Subcutaneous adipose tissue (tissue), 4 donors: ENCODE measurements around the gene WWOX. TPM values are rescaled to one million over a fixed set of nuclear protein-coding genes. Genes with fewer than 3 reads are reported as not detected.

Source experiments
- total RNA-seq, 4 donors: library from RNA; depleted of rRNA; stranded (reverse); fragments of >200 nt; gene quantifications; one replicate each; pipeline ENCODE4 v1.1.0, GENCODE V29; 2016
- TF ChIP-seq, protein P1 (sequence below): fragments of 450-650 bp; IDR thresholded peaks from one replicate; pipeline ENCODE4 v1.5.1; 2016; ENCODE audit warnings: low read depth, mild to moderate bottlenecking, control low read depth, antibody characterized with exemption, moderate library complexity

Gene WWOX
- total RNA-seq, 4 donors from 2014 or later = 31.4 to 67.8 (median 46.0) TPM

GRCh38 chr16:78571434-78571833, 472.0 kb downstream of the WWOX start:
- TF ChIP-seq, protein P1, sequence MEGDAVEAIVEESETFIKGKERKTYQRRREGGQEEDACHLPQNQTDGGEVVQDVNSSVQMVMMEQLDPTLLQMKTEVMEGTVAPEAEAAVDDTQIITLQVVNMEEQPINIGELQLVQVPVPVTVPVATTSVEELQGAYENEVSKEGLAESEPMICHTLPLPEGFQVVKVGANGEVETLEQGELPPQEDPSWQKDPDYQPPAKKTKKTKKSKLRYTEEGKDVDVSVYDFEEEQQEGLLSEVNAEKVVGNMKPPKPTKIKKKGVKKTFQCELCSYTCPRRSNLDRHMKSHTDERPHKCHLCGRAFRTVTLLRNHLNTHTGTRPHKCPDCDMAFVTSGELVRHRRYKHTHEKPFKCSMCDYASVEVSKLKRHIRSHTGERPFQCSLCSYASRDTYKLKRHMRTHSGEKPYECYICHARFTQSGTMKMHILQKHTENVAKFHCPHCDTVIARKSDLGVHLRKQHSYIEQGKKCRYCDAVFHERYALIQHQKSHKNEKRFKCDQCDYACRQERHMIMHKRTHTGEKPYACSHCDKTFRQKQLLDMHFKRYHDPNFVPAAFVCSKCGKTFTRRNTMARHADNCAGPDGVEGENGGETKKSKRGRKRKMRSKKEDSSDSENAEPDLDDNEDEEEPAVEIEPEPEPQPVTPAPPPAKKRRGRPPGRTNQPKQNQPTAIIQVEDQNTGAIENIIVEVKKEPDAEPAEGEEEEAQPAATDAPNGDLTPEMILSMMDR = no peak

DNA sequence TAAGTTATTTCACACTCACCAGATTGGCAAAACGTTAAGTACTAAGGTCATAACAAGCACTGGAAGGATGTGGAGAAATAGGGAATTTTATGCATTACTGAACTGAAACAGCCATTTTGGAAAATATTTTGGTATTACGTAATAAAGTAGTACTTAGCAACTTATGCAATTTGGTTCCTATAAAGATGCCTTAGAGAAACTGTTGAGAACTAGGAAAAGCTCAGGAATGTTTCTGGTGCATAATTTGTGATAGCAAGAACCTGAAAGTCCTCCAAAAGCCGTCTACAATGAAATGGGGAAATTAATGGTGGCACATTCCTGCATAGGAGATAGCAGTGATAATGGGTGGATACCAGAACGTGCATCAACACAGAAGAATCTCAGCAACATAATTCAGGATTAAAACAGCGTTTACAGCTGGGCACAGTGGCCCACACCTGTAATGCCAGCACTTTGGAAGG, 472.5 kb downstream of the WWOX start:
- TF ChIP-seq, protein P1 = no peak

DNA sequence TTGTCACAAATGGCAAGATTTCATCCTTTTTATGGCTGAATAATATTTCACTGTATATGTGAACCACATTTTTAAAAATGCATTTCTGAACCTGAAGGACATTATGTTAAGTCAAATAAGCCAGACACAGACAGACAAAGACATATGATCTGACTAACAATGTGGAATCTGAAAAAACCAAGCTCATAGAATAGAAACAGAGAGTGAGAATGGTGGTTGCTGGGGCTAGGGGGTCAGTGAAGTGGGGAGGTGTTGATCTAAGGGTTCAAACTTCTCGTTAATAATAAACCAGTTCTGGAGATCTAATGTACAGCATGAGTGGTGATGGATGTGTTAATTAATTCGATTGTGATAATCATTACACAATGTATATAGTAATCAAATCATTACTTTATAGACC, 475.1 kb downstream of the WWOX start:
- TF ChIP-seq, protein P1 = no peak

GRCh38 chr16:78576941-78577340, 477.5 kb downstream of the WWOX start:
- TF ChIP-seq, protein P1 = no peak

GRCh38 chr16:78577630-78578029, 478.2 kb downstream of the WWOX start:
- TF ChIP-seq, protein P1 = no peak

DNA sequence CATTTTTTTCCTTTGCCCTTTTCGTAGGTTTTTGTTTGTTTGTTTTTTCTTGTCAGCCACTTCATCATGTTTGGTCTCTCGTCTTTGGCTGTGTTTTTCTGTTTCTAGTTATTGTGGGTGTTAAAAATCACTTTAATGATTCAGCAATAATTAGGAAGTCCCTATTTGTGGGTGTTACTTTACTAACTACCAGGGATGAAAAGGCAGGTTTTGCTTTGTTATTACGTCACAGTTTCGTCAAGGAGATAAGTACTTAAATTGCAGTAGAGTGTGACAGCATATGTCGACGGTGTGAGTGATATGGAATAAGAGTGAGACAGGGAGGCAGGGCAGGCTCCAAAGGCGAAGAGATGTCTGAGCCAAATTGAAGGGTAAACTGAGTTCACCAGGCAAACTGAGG, 479.6 kb downstream of the WWOX start:
- TF ChIP-seq, protein P1 = no peak

DNA sequence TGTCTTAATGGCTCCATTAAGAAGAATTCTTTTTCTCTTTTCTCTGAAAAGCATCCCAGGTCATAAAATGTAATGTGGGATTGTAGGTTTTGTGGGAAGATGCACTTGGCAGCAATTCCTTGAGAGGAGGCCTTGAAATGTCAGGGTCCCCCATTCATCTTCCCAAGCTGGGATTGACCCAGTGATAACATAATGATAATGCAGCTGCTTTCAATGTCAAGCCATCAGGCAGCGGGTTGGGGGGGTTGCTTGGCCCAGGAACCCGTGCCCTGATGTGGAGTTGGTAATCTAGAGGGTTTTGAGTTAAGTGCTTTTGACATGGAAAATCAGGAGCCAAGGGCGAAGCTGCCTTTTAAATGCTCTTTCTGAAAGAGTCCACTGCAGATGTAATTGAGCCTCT, 484.0 kb downstream of the WWOX start:
- TF ChIP-seq, protein P1 = no peak
